GM20000 (cell line): ENCODE measurements around the gene ZDHHC1.

Experiments
- DNase-seq: peaks from one replicate; pipeline ENCODE4 v3.0.0; 2012; ENCODE audit warnings: low spot score
- TF ChIP-seq, protein P1 (sequence below): IDR thresholded peaks from 2 replicates; pipeline ENCODE4 v1.5.1; 2012; ENCODE audit warnings: mild to moderate bottlenecking, control low read depth; ENCODE audit errors: extremely low read depth, missing control alignments

Gene ZDHHC1

DNA sequence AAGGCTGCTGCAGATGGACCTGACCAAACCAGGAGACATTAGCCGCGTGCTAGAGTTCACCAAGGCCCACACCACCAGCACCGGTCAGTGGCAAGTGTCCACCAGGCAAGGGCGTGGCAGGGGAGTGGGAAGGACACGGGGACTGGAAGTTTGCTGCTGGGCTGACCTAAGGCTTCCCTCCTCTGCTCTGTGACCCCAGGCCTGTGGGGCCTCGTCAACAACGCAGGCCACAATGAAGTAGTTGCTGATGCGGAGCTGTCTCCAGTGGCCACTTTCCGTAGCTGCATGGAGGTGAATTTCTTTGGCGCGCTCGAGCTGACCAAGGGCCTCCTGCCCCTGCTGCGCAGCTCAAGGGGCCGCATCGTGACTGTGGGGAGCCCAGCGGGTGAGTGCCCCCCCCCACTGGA, 19.5 kb upstream of the ZDHHC1 start:
- DNase-seq, result no peak
- TF ChIP-seq, protein P1, sequence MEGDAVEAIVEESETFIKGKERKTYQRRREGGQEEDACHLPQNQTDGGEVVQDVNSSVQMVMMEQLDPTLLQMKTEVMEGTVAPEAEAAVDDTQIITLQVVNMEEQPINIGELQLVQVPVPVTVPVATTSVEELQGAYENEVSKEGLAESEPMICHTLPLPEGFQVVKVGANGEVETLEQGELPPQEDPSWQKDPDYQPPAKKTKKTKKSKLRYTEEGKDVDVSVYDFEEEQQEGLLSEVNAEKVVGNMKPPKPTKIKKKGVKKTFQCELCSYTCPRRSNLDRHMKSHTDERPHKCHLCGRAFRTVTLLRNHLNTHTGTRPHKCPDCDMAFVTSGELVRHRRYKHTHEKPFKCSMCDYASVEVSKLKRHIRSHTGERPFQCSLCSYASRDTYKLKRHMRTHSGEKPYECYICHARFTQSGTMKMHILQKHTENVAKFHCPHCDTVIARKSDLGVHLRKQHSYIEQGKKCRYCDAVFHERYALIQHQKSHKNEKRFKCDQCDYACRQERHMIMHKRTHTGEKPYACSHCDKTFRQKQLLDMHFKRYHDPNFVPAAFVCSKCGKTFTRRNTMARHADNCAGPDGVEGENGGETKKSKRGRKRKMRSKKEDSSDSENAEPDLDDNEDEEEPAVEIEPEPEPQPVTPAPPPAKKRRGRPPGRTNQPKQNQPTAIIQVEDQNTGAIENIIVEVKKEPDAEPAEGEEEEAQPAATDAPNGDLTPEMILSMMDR, result no peak

DNA sequence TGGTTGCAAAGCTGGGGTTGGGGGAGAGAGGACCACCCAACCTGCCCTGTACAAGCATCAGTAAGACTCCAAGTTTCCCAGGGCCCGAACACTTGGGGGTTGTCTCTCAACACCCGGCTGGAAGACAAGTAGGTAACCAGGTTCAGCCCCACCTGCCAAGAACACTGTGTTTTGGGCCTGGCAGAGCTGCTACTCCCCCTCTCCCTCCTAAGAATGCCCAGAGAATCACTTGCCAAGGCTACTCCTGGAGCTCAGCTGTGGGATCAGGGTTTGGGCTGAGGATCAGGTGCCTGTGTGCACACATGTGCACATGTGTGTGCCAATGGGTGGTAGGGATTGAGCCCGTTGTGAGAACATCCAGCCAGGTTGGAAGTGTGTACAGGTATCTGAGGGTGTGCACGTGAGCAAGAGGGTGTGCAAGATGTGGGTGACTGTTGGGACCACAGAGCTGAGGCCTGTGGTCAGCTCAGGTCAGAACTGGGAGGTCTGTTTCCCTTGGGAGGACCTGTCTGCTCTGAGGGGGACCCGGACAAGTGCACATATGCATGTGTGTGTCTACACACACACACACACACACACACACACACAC, 16.9 kb upstream of the ZDHHC1 start:
- DNase-seq, result no peak
- TF ChIP-seq, protein P1, result no peak

DNA sequence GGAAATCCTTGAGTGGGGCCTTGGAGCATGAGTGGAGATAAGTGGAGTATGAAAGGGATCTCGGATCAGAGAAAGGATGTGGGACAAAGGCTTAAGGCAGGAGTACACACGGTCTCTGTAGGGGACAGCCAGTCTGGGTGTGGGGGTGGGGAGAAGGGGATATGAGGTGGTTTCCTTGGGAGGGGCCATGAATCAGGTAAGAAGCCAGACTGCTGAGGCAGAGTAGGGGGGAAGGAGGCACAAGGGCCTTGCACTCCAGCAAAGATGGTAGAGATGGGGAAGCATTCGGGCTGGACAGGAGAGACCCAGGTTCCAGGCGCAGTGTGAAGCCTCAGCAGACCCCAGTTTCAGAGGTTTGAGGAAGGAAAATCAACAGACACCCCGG, 16.2 kb upstream of the ZDHHC1 start:
- DNase-seq, result no peak
- TF ChIP-seq, protein P1, result no peak

DNA sequence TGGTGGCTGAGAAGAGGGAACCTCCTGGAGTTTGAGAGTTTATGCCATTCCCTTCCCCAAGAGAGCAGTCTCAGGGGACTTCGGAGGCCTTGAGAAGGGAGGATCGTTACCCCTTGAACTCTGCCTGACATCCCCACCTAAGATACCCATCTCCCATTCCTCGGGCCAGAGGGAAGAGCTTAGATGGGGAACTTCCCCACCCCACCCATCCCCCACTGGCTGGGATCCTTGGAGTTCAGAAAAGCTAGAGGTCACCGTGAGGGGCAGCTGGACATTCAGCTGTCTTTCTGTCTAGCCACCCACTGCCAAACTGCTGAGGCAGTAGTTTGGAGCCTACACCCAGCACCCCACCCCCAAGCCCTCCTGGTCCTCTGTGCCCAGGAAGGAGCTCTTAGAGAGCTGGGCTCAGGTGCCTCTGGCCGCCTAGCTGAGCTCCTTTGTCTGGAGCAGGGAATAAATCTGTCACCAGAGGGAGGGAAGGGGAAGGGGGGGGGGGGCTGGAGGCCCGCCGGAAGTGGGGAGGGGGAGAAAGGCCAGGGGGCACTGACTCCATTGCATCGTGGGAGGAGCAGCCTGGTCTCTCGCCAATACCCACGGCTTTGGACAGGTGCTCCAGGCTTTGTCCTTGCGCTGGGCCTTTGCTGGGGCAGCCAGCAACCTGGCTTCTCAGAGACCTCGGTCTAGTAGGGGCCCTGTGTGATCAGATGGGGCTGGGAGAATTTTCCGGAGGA, 15.7 kb upstream of the ZDHHC1 start:
- no peak for DNase-seq
- TF ChIP-seq, protein P1, result no peak

DNA sequence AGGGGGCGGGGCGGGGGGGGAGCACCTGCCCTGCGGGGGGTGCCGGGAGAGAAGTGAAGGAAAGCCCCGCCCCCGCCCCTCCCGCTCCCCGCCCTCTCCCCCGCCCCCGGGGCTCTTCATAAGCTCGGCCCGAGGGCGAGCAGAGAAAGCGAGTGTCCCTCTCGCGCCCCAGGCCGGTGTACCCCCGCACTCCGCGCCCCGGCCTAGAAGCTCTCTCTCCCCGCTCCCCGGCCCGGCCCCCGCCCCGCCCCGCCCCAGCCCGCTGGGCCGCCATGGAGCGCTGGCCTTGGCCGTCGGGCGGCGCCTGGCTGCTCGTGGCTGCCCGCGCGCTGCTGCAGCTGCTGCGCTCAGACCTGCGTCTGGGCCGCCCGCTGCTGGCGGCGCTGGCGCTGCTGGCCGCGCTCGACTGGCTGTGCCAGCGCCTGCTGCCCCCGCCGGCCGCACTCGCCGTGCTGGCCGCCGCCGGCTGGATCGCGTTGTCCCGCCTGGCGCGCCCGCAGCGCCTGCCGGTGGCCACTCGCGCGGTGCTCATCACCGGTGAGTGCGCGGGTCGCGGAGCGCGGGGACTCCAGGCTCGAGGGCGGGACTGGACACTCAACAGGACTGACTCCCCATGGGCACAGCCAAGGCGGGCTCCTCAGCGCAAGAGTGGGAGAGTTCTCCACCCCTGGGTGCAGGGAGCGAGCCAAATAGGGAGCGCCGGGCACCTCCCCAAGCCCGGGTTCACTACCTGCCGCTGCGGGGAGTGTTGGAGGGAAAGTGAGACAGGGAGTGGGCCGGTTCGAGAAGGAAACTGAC, 14.9 kb upstream of the ZDHHC1 start, which contains the start of gene HSD11B2:
Gene HSD11B2 (plus strand): TSS at position 145 of the 798 bp plus-strand sequence. CDS start 128 bp downstream, at position 273.
- DNase-seq, result peak; percentile 73
- TF ChIP-seq, protein P1, result no peak

DNA sequence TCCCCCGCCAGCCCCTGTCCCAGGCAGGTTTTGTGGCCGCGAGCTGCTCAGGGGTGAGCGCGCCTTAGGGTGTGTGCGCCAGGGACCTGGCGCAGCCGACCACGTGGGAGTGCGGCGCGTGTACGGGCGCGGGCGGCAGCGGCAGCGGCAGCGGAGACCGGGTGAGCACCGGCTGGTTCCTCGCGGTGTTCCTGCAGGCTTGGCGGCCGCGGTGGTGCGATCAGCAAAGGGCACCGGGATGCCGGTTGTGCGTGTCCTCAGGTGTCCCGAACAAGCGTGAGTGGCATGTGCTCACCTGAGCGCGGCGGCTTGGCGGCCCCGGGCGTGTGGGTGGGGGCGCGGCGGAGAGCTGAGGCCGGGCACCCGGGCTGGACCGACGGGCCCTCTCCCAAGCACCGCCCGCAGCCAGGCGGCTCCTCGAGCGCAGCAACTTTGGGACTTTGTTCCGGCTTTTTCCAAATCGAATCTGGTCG, 14.3 kb upstream of the ZDHHC1 start:
- DNase-seq, result no peak
- TF ChIP-seq, protein P1, result no peak

DNA sequence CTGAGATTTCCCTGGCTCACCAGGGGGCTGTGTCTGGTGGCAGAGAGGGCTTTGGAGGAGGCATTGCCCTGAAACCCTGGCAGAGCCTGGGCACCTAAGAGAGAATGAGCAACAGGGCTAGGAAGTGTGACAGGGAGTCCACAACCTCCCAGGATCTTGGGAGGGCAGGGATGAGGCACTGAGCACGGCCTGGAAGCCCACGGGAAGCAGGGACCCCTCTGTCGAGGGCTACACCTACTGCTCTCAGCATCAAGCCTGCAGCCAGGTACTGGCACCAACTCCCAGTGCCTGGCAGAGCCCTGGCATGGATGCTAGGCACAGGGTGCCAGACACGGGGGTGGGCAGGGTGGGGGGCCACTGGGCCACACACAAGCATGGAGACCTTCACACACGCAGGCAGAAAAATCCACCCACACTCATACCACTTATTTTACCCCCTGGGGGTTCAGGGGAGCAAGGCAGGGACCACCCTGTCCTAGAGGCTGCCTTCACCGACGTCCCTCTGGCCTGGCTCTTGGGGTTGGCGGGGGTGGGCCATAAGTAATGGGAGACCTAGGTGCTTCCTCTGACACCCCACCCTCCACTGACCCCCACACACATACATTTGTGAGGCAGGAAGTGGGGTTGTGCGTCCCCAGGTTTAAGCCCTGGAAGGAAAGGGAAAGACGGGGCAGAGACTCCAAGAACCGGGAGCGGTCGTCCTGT, 13.7 kb upstream of the ZDHHC1 start:
- no peak for DNase-seq
- TF ChIP-seq, protein P1, result no peak
